Activated T-cell treated with anti-CD3 and anti-CD28 coated beads for 48 hours (primary cell): ENCODE results near the gene APOA1.

Experiments used
- DNase-seq: peaks from one replicate; pipeline ENCODE4 v3.0.0-alpha.2; 2020; ENCODE audit warnings: low read depth

Gene APOA1

DNA sequence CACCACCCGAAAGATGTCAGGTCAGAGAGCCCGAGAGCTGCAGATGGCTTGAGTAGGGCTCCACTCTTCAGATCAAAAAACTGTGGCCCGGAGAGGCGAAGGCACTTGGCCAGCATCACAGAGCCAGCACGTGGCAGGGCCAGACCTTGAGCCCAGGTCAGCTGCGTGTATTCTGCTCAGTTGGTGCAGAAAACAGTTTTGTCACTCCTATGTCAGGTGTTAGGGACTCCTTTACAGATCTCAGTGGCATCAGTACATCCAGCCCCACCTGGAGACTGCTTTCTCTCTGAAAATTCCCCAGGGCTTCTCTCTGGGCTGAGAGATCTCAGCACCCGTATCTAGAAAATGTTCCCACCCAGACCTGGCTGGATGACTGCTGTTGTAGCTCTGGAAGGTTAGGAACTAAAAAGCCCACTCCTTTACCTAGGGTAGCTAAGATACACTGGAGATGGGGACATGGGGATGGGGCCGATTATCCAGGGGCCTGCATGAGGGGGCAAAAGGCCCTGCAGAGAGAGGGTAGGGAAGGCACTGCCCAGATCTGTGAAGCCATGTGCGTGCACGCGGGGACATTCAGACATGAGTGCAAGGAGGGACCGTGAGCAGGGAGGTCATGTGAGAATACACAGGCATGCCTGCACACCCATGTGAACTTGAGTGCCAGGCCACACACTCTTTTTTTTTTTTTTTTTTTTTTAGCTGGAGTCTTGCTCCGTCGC lies 3.4 kb downstream of the APOA1 start:
- no peak for DNase-seq

GRCh38 chr11:116833491-116833815 lies 4.0 kb downstream of the APOA1 start:
- DNase-seq = no peak

GRCh38 chr11:116832350-116833290 lies 4.8 kb downstream of the APOA1 start:
- DNase-seq = no peak

DNA sequence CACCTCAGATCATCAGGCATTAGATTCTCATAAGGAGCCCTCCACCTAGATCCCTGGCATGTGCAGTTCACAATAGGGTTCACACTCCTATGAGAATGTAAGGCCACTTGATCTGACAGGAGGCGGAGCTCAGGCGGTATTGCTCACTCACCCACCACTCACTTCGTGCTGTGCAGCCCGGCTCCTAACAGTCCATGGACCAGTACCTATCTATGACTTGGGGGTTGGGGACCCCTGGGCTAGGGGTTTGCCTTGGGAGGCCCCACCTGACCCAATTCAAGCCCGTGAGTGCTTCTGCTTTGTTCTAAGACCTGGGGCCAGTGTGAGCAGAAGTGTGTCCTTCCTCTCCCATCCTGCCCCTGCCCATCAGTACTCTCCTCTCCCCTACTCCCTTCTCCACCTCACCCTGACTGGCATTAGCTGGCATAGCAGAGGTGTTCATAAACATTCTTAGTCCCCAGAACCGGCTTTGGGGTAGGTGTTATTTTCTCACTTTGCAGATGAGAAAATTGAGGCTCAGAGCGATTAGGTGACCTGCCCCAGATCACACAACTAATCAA lies 5.6 kb downstream of the APOA1 start:
- no peak for DNase-seq

- no peak for DNase-seq
Measured at GRCh38 chr11:116830184-116830912, 7.1 kb downstream of the APOA1 start.

DNA sequence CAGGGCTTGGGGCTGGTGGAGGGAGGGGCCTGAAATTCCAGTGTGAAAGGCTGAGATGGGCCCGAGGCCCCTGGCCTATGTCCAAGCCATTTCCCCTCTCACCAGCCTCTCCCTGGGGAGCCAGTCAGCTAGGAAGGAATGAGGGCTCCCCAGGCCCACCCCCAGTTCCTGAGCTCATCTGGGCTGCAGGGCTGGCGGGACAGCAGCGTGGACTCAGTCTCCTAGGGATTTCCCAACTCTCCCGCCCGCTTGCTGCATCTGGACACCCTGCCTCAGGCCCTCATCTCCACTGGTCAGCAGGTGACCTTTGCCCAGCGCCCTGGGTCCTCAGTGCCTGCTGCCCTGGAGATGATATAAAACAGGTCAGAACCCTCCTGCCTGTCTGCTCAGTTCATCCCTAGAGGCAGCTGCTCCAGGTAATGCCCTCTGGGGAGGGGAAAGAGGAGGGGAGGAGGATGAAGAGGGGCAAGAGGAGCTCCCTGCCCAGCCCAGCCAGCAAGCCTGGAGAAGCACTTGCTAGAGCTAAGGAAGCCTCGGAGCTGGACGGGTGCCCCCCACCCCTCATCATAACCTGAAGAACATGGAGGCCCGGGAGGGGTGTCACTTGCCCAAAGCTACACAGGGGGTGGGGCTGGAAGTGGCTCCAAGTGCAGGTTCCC lies 7.8 kb downstream of the APOA1 start, which contains the start of gene APOC3:
Gene APOC3, plus strand, starts transcription at position 383 of the 659 bp plus-strand sequence. CDS start 676 bp downstream, outside the sequence.
- no peak for DNase-seq

GRCh38 chr11:116828632-116829524 lies 8.5 kb downstream of the APOA1 start:
- no peak for DNase-seq

GRCh38 chr11:116827461-116827860 lies 10.0 kb downstream of the APOA1 start:
- DNase-seq = no peak

GRCh38 chr11:116826751-116827431 lies 10.5 kb downstream of the APOA1 start:
- no peak for DNase-seq

DNA sequence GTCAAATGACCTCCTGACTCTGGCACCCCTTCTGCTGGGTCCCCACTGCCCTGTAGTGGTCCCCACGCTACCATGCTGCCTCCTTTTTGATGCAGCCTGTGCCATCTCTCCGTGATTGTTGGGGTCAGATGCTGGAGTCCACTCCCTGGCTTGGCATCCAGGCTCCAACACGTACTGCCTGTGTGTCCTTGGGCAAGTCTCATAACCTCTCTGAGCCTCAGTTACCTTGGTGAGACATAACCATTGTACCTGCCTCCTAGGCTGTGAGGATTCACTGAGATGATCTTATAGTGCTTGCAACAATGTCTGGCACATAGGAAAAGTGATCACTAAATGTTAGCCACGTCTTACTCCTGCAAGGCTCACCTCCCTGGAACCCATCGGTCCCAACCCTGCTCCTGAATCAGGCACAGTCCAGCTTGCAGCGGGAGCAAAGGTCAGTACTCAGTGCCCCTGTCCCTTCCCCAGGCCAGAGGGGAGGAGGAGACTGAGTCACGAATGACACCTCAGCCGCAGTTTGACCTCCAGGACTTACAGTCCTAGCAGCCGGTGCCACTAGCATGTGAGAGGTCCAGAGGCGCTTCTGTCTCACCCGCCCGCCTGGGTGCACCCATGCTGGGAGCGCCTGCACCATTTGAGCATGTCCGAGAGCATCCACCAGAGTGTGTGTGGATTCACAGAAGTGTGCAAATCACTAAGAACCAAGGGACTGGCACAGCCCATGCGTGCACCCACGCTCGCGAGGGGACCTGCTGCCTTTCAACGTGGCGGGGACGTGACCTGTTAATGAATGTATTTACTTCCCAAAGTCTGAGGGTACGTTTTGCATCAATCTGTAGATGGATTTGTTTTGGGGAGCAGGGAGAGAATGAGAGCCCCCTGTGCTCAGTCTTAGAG lies 11.3 kb downstream of the APOA1 start:
- DNase-seq = no peak

- DNase-seq = no peak
Measured at GRCh38 chr11:116825434-116825833, 12.0 kb downstream of the APOA1 start.

GRCh38 chr11:116823031-116823843 lies 14.2 kb downstream of the APOA1 start, which contains the start of gene APOA4:
Gene APOA4, minus strand, starts transcription at chr11:116823304. Its CDS starts 113 bp downstream, at chr11:116823191.
- no peak for DNase-seq

- DNase-seq = no peak
Measured at GRCh38 chr11:116822575-116822974, 14.8 kb downstream of the APOA1 start.

DNA sequence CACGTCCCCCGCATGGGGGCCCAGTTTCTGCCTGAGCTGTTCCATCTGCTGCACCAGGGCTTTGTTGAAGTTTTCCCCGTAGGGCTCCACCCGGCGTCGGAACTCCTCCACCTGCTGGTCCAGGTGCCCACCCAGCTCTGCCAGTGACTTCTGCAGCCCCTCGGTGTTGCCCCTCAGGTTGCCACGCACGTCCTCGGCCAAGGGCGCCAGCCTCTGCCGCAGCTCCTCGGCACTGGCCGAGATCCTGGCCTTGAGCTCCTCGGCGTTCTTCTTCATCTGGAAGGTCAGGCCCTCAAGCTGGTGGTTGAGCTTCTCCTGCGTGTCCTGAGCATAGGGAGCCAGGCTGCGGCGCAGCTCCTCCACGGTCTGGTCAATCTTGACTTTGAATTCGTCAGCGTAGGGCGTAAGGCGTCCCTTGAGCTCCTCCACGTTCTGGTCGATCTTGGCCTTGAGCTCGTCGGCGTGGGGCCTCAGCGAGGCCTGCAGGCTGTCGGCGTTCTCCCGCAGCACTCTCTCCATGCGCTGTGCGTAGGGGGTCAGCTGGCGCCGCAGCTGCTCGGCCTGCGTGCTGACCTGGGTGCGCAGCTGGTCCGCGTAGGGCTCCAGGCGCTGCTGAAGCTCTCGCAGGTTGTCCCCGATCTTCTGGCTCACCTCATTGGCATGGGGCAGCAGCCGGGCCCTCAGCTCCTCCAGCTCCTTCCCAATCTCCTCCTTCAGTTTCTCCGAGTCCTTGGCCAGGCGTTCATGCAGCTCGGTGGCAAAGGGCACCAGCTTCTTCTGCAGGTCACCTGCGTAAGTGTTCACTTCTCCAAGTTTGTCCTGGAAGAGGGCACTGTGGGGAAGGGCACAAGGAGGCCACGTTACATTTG lies 16.1 kb downstream of the APOA1 start:
- no peak for DNase-seq

GRCh38 chr11:116819049-116819448 lies 18.4 kb downstream of the APOA1 start:
- DNase-seq = no peak

DNA sequence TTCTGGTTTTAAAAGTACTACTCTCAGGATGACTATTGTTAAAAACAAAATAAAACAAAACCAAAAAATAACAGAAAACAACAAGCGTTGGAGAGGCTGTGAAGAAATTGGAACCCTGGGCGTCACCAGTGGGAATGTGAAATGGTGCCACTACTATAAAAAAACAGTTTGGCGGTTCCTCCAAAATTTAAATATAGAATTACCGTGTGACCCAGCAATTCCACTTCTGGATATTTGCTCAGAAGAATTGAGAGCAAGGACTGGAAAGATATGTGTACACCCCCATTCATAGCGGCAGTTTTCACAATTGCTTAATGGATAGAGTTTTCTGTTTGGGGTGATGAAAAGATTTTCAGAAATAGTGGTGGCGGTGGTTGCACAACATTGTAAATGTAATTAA lies 22.9 kb downstream of the APOA1 start:
- DNase-seq = no peak
